GM12874 (cell line): ENCODE measurements around the gene ZNF425.
A peak's percentile ranks its signal among the peaks of the same experiment; 100 is the strongest.

Experiments
- CTCF ChIP-seq: IDR thresholded peaks from 2 replicates; pipeline ENCODE4 v1.5.1; 2011; ENCODE audit warnings: low read depth, mild to moderate bottlenecking, control low read depth, low read length, moderate library complexity; ENCODE audit not compliant: insufficient read depth

The ZNF425 gene

GRCh38 chr7:149125863-149126661 lies at the start of gene ZNF425:
ZNF425 (minus strand) TSS chr7:149126324; CDS start chr7:149126213, 111 bp downstream.
- peak; percentile 95 for TF ChIP-seq CTCF

- no peak for TF ChIP-seq CTCF
Measured at GRCh38 chr7:149175150-149175549, 49.0 kb upstream of the ZNF425 start.

- no peak for TF ChIP-seq CTCF
Measured at GRCh38 chr7:149172534-149172920, 46.4 kb upstream of the ZNF425 start.

GRCh38 chr7:149171892-149172533 lies 45.9 kb upstream of the ZNF425 start:
- no peak for TF ChIP-seq CTCF

GRCh38 chr7:149166630-149167352 lies 40.7 kb upstream of the ZNF425 start:
- no peak for TF ChIP-seq CTCF

GRCh38 chr7:149166142-149166541 lies 40.0 kb upstream of the ZNF425 start:
- TF ChIP-seq CTCF: no peak

GRCh38 chr7:149161241-149161848 lies 35.2 kb upstream of the ZNF425 start:
- TF ChIP-seq CTCF: no peak
